ENCODE results near the gene CXCL16.
"Not testable (repeated sequence)": the region's sequence is repeated elsewhere in the genome, so short reads cannot be mapped to it uniquely, and the experiment has no call there.

- TF ChIP-seq CTCF, POLR2A (IDR thresholded peaks at IDR 0.05): not testable (repeated sequence)
Measured at GRCh38 chr17:4699401-4700056, 40.2 kb downstream of the CXCL16 start.
